ENCODE data around the gene RWDD4. TPM values are rescaled to one million over a fixed set of nuclear protein-coding genes. Genes with fewer than 3 reads are reported as not detected.

The RWDD4 gene
- total RNA-seq = 19.3 and 20.6 TPM in 2 replicates
- long read RNA-seq, transcript RWDD4-202 (7 exons, 2,590 nt) = major isoform, 110 of 146 reads
- long read RNA-seq, partial matches to known transcripts = 4 of 146 reads
- long read RNA-seq, other reads (novel, unspliced or antisense) = 32 of 146 reads

DNA sequence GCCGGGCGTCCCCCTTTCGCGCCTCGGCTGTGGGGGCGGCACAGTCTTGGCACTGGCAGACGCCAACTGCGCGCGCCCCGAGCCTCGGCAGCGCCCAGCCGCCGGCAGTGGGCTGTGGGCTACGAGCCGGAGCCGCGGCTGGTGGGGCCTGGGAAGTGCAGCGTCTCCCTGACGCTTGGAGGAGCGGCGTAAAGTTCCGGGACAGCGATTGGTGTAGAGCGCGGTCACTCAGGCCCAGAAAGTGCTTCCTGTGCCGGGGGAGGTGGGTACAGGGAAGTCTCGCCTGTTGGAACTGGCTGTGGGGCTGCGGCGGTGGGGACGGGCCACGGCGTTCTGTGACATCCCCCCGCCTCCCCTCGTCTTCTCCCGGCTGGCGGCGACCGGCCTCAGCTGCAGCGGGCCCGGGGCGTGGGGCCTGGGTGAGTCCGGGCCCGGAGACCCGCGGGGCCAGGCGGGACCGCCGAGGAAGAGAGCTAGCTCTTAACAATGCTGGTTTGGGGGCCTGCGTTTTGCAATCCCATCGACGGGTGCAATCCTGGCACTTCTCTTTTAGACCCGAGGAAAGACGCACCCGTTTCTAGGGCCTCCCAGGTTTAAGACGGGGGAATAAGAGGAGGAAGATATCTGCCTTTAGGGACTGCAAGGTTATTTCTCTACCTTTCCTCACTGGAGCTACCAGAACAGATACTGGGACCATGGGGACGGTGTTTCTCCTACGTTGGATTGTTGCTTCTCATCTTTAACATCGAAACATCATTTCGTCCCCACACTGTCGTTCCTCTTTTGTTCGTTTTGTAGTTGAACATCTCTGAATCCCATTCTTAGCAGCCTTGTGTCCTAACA, at the start of gene RWDD4, which contains the start of gene TRAPPC11:
Gene RWDD4 (minus strand): TSS at position 157 of the 843 bp plus-strand sequence. CDS start 233 bp downstream, outside the sequence.
Gene TRAPPC11 (plus strand): TSS at position 265 of the 843 bp plus-strand sequence. CDS start 4,575 bp downstream, outside the sequence.
- H3K36me3 Mint-ChIP-seq (ENCODE audit: unreplicated experiment) = peaks cover 8% of the 10 kb centered on the region
- H3K9me3 Mint-ChIP-seq (ENCODE audit: unreplicated experiment) = no peaks in the 10 kb centered on the region
- H3K4me3 Mint-ChIP-seq (ENCODE audit: unreplicated experiment) = peak within 1 kb of the TSS; percentile 90
- H3K27me3 Mint-ChIP-seq (ENCODE audit: unreplicated experiment) = no peaks in the 10 kb centered on the region
- H3K4me1 Mint-ChIP-seq (ENCODE audit: unreplicated experiment) = peaks cover 32% of the 10 kb centered on the region
- DNase-seq (ENCODE audit: extremely low spot score, unreplicated experiment) = peak; percentile 99
- H3K27ac Mint-ChIP-seq (ENCODE audit: unreplicated experiment) = peak within 1 kb of the TSS; percentile 95
- TF ChIP-seq, protein P1, sequence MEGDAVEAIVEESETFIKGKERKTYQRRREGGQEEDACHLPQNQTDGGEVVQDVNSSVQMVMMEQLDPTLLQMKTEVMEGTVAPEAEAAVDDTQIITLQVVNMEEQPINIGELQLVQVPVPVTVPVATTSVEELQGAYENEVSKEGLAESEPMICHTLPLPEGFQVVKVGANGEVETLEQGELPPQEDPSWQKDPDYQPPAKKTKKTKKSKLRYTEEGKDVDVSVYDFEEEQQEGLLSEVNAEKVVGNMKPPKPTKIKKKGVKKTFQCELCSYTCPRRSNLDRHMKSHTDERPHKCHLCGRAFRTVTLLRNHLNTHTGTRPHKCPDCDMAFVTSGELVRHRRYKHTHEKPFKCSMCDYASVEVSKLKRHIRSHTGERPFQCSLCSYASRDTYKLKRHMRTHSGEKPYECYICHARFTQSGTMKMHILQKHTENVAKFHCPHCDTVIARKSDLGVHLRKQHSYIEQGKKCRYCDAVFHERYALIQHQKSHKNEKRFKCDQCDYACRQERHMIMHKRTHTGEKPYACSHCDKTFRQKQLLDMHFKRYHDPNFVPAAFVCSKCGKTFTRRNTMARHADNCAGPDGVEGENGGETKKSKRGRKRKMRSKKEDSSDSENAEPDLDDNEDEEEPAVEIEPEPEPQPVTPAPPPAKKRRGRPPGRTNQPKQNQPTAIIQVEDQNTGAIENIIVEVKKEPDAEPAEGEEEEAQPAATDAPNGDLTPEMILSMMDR (IDR thresholded peaks at IDR 0.05) = peak; percentile 29

DNA sequence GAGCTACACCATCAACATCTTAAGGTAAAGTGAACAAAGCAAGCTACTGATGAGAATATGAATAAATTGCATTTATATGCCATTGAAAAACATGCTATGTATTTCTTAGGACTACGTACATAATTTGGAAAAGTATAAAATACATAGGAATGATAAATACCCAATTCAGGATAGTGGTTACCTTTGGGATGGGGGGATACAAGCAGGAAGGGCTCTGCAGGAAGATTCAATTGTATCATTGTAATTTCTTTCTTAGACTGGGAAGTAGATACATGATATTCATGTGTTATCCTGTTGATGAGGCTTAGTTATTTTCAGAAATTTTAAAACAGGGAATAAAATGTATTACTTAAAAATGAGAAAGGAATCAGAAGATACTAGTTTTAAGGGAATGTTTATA, 43.5 kb upstream of the RWDD4 start:
- peaks cover 54% of the 10 kb centered on the region for H3K36me3 Mint-ChIP-seq (ENCODE audit: unreplicated experiment)
- H3K27ac Mint-ChIP-seq (ENCODE audit: unreplicated experiment) = no peak overlapping the region
- no peak overlapping the region for H3K4me3 Mint-ChIP-seq (ENCODE audit: unreplicated experiment)
- no peaks in the 10 kb centered on the region for H3K4me1 Mint-ChIP-seq (ENCODE audit: unreplicated experiment)
- no peaks in the 10 kb centered on the region for H3K9me3 Mint-ChIP-seq (ENCODE audit: unreplicated experiment)
- no peaks in the 10 kb centered on the region for H3K27me3 Mint-ChIP-seq (ENCODE audit: unreplicated experiment)
- no peak for DNase-seq (ENCODE audit: extremely low spot score, unreplicated experiment)
- TF ChIP-seq, protein P1 (IDR thresholded peaks at IDR 0.05) = no peak

DNA sequence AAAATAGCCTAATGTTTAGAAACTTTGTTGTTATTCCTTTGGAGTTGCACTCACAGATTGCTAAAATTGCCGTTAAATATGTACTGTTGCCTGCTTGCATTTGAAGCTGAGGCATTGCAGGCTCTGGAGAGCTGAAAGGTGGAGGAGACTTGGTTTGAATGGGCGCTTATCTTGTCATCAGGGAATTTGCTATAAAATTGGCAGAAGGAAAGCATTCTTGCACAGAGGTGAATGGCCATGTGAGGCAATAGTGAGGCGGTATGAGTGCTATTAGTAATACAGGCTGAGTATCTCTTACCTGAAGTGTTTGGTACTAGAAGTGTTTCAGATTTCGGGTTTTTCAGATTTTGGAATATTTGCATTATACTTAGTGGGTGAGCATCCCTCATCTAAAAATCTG, 41.4 kb upstream of the RWDD4 start:
- TF ChIP-seq, protein P1 (IDR thresholded peaks at IDR 0.05) = no peak
- Mint-ChIP-seq H3K4me3 (ENCODE audit: unreplicated experiment) (no peak overlapping the region), H3K9me3 (ENCODE audit: unreplicated experiment) (no peaks in the 10 kb centered on the region), H3K4me1 (ENCODE audit: unreplicated experiment) (no peaks in the 10 kb centered on the region), H3K36me3 (ENCODE audit: unreplicated experiment) (peaks cover 67% of the 10 kb centered on the region), H3K27me3 (ENCODE audit: unreplicated experiment) (no peaks in the 10 kb centered on the region), H3K27ac (ENCODE audit: unreplicated experiment) (no peak overlapping the region)
- DNase-seq (ENCODE audit: extremely low spot score, unreplicated experiment) = no peak

DNA sequence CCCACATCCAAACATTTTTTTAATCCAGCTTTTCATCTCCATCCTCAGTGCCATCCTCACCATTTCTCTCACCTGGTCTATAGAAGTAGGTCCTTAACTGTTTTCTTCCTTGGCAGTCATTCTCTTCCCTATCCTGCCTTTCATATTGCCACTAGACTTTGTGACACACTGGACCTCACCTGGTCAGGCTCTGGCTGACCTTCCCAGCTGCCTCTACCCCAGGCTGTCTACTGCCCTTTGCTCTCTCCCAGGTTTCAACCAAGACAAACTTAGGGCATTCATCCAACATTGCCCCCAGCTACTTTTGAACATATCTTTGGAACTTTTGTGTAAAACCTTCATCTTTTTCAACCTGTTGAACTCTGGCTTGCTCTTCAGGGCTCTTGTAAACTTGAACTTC, 39.9 kb upstream of the RWDD4 start:
- H3K4me3 Mint-ChIP-seq (ENCODE audit: unreplicated experiment) = no peak overlapping the region
- no peaks in the 10 kb centered on the region for H3K4me1 Mint-ChIP-seq (ENCODE audit: unreplicated experiment)
- H3K27me3 Mint-ChIP-seq (ENCODE audit: unreplicated experiment) = no peaks in the 10 kb centered on the region
- TF ChIP-seq, protein P1 (IDR thresholded peaks at IDR 0.05) = no peak
- peaks cover 61% of the 10 kb centered on the region for H3K36me3 Mint-ChIP-seq (ENCODE audit: unreplicated experiment)
- H3K27ac Mint-ChIP-seq (ENCODE audit: unreplicated experiment) = no peak overlapping the region
- no peaks in the 10 kb centered on the region for H3K9me3 Mint-ChIP-seq (ENCODE audit: unreplicated experiment)
- DNase-seq (ENCODE audit: extremely low spot score, unreplicated experiment) = no peak

DNA sequence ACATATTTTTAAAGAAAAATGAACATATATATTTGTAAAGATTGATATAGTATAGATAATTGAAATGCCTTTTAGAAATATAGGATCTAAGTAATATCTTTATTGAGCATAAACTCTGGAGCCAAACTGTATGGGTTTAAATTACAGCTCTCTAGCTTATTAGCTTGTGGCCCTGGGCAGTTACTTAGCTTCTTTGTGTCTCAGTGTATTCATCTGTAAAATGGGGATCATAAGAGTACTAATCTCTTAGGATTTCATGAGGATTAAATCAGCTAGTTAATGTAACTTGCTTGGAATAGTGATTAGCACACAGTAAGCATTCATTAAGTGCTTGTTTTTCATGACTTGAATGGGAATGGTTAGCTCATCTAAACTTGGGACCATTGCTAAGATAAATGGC, 32.9 kb upstream of the RWDD4 start:
- Mint-ChIP-seq H3K36me3 (ENCODE audit: unreplicated experiment) (peaks cover 50% of the 10 kb centered on the region), H3K27me3 (ENCODE audit: unreplicated experiment) (no peaks in the 10 kb centered on the region), H3K9me3 (ENCODE audit: unreplicated experiment) (no peaks in the 10 kb centered on the region), H3K27ac (ENCODE audit: unreplicated experiment) (no peak overlapping the region), H3K4me1 (ENCODE audit: unreplicated experiment) (no peaks in the 10 kb centered on the region), H3K4me3 (ENCODE audit: unreplicated experiment) (no peak overlapping the region)
- TF ChIP-seq, protein P1 (IDR thresholded peaks at IDR 0.05) = no peak
- DNase-seq (ENCODE audit: extremely low spot score, unreplicated experiment) = no peak

Data from osteocyte (in vitro differentiated cells).